H1 (cell line): ENCODE measurements around the gene OSBPL3. TPM values are rescaled to one million over a fixed set of nuclear protein-coding genes. Genes with fewer than 3 reads are reported as not detected.

Experiments used
- CTCF ChIA-PET: fragments of 300-600 bp; sonication (Branson Sonifier 250); formaldehyde crosslinking; loops from one replicate; lab custom pipeline; 2021; ENCODE audit not compliant: partially characterized antibody; lab: Charles Lee
- POLR2A ChIA-PET: fragments of 300-600 bp; sonication (Branson Sonifier 250); formaldehyde crosslinking; loops from one replicate; lab custom pipeline; 2021; ENCODE audit warnings: inconsistent platforms; ENCODE audit not compliant: partially characterized antibody; lab: Charles Lee
- DNase-seq, 2 experiments: peaks; one replicate each; pipeline versions ENCODE4 v3.0.0 to v3.0.0-alpha.2; 2010 to 2022; ENCODE audit warnings: low spot score in 2 of 2, low read depth in 1 of 2, mixed read lengths in 1 of 2
- FAIRE-seq: peaks from 2 replicates; lab custom pipeline; 2011; peaks lifted over from hg19 to GRCh38; lab: Jason Lieb, UNC
- H2AFZ ChIP-seq: 2 replicates; pipeline ENCODE4 v1.8.1; 2012; ENCODE audit warnings: low read length, inconsistent platforms
- H2AK5ac ChIP-seq: 2 replicates; pipeline ENCODE4 v1.6.1; 2013; ENCODE audit warnings: low read depth, low read length
- H2BK120ac ChIP-seq: replicated peaks from 2 replicates; pipeline ENCODE3; 2013; ENCODE audit warnings: low read depth, low read length, inconsistent platforms
- H2BK12ac ChIP-seq: 2 replicates; pipeline ENCODE4 v1.6.1; 2013; ENCODE audit warnings: low read depth, low read length
- H2BK15ac ChIP-seq: 2 replicates; pipeline ENCODE4 v1.6.1; 2013; ENCODE audit warnings: low read length
- H2BK20ac ChIP-seq: 2 replicates; pipeline ENCODE4 v1.6.1; 2013; ENCODE audit warnings: low read length
- H2BK5ac ChIP-seq: 2 replicates; pipeline ENCODE4 v1.6.1; 2013; ENCODE audit warnings: low read depth, low read length
- H3K14ac ChIP-seq: 2 replicates; pipeline ENCODE4 v1.6.1; 2013; ENCODE audit warnings: inconsistent platforms; ENCODE audit not compliant: insufficient read length
- H3K18ac ChIP-seq: 2 replicates; pipeline ENCODE4 v1.6.1; 2013; ENCODE audit warnings: low read length; ENCODE audit errors: extremely low read depth
- H3K23ac ChIP-seq: 2 replicates; pipeline ENCODE4 v1.6.1; 2013; ENCODE audit warnings: inconsistent platforms; ENCODE audit not compliant: insufficient read length
- H3K23me2 ChIP-seq: 2 replicates; pipeline ENCODE4 v1.6.1; 2013; ENCODE audit warnings: low read depth, low read length
- H3K27ac ChIP-seq: 2 replicates; pipeline ENCODE4 v1.6.1; 2011; ENCODE audit warnings: low read depth, low read length, inconsistent platforms
- H3K27me3 ChIP-seq, 4 experiments: replicated peaks in 1 of 4; 1 replicate in 1 of 4; 2 replicates in 3 of 4; pipeline versions ENCODE4 v1.6.1 to v1.8.1; 2011 to 2013; ENCODE audit warnings: low read length in 3 of 4, mild to moderate bottlenecking in 3 of 4, inconsistent platforms in 2 of 4, mixed read lengths in 2 of 4, moderate library complexity in 1 of 4; ENCODE audit not compliant: control insufficient read depth in 3 of 4, insufficient read depth in 3 of 4; ENCODE audit errors: extremely low read depth in 1 of 4
- H3K36me3 ChIP-seq, 4 experiments: 2 replicates each; pipeline versions ENCODE4 v1.6.1 to v1.8.1; 2011 to 2013; ENCODE audit warnings: mild to moderate bottlenecking in 4 of 4, low read length in 3 of 4, moderate library complexity in 2 of 4, control low read depth in 1 of 4, inconsistent platforms in 1 of 4; ENCODE audit not compliant: insufficient read depth in 4 of 4, control insufficient read depth in 2 of 4
- H3K4ac ChIP-seq: replicated peaks from 2 replicates; pipeline ENCODE3; 2013; ENCODE audit warnings: low read length, low read depth, mixed read lengths, inconsistent platforms; ENCODE audit not compliant: insufficient read length
- H3K4me1 ChIP-seq, 4 experiments: replicated peaks in 1 of 4; 1 replicate in 1 of 4; 2 replicates in 3 of 4; pipeline versions ENCODE4 v1.6.1 to v1.8.1; 2011 to 2013; ENCODE audit warnings: low read length in 3 of 4, inconsistent platforms in 2 of 4, mixed read lengths in 1 of 4; ENCODE audit not compliant: insufficient read depth in 4 of 4, control insufficient read depth in 3 of 4
- H3K4me2 ChIP-seq, 2 experiments: 2 replicates each; pipeline versions ENCODE4 v1.6.1 to v1.8.1; 2011 to 2013; ENCODE audit warnings: low read depth in 2 of 2, low read length in 2 of 2, control low read depth in 1 of 2, inconsistent platforms in 1 of 2, mild to moderate bottlenecking in 1 of 2; ENCODE audit not compliant: insufficient read depth in 1 of 2
- H3K4me3 ChIP-seq, 4 experiments: fragments of 200-600, 300-600 bp in 1 of 4; sonication (generic), shearing (Covaris generic), sonication (Bioruptor Twin) in 1 of 4; 2 replicates each; pipeline versions ENCODE4 v1.5.1 to v1.8.1; 2011 to 2016; ENCODE audit warnings: low read length in 4 of 4, low read depth in 3 of 4, control low read depth in 2 of 4, inconsistent platforms in 2 of 4, mild to moderate bottlenecking in 2 of 4, mixed read lengths in 1 of 4, moderate library complexity in 1 of 4; ENCODE audit not compliant: insufficient read depth in 2 of 4; ENCODE audit errors: extremely low read depth in 1 of 4
- H3K56ac ChIP-seq: replicated peaks from 2 replicates; pipeline ENCODE3; 2013; ENCODE audit warnings: low read depth, mild to moderate bottlenecking, mixed read lengths, low read length, inconsistent platforms; ENCODE audit not compliant: insufficient read length
- H3K79me1 ChIP-seq: 2 replicates; pipeline ENCODE4 v1.6.1; 2013; ENCODE audit warnings: low read depth, low read length, control low read depth
- H3K79me2 ChIP-seq, 2 experiments: 2 replicates each; pipeline versions ENCODE4 v1.6.1 to v1.8.1; 2012 to 2013; ENCODE audit warnings: low read length in 2 of 2, mild to moderate bottlenecking in 2 of 2, inconsistent platforms in 1 of 2; ENCODE audit not compliant: insufficient read depth in 2 of 2, control insufficient read depth in 1 of 2
- H3K9ac ChIP-seq, 4 experiments: replicated peaks in 1 of 4; 1 replicate in 1 of 4; 2 replicates in 3 of 4; pipeline versions ENCODE4 v1.6.1 to v1.8.1; 2011 to 2013; ENCODE audit warnings: low read depth in 3 of 4, low read length in 3 of 4, control low read depth in 2 of 4, mild to moderate bottlenecking in 2 of 4, moderate library complexity in 2 of 4, inconsistent platforms in 1 of 4; ENCODE audit errors: extremely low read depth in 1 of 4
- H3K9me3 ChIP-seq, 2 experiments: 2 replicates each; pipeline versions ENCODE4 v1.6.1 to v1.8.1; 2012 to 2013; ENCODE audit warnings: mild to moderate bottlenecking in 2 of 2, moderate library complexity in 2 of 2, control low read depth in 1 of 2, inconsistent platforms in 1 of 2, low read depth in 1 of 2, low read length in 1 of 2, mixed read lengths in 1 of 2; ENCODE audit not compliant: insufficient read depth in 2 of 2
- H4K20me1 ChIP-seq, 2 experiments: replicated peaks in 1 of 2; 2 replicates each; pipeline versions ENCODE3 to v1.8.1; 2011 to 2013; ENCODE audit warnings: inconsistent platforms in 2 of 2, low read length in 2 of 2, mild to moderate bottlenecking in 1 of 2; ENCODE audit not compliant: insufficient read depth in 2 of 2, control insufficient read depth in 1 of 2
- H4K5ac ChIP-seq: 2 replicates; pipeline ENCODE4 v1.6.1; 2013; ENCODE audit warnings: low read length, low read depth, mixed read lengths, inconsistent platforms; ENCODE audit not compliant: insufficient read length
- H4K8ac ChIP-seq: 2 replicates; pipeline ENCODE4 v1.8.0; 2013; ENCODE audit warnings: mild to moderate bottlenecking, moderate library complexity, low read length, inconsistent platforms; ENCODE audit not compliant: insufficient read depth; ENCODE audit errors: extremely low read depth
- H4K91ac ChIP-seq: replicated peaks from 2 replicates; pipeline ENCODE3; 2013; ENCODE audit warnings: low read length, mixed read lengths, inconsistent platforms; ENCODE audit not compliant: insufficient read length
- HDAC6 ChIP-seq: IDR thresholded peaks from one replicate; pipeline ENCODE4 v1.7.1; 2012; ENCODE audit warnings: low read depth, mild to moderate bottlenecking, inconsistent platforms, low read length, moderate library complexity
- MAFK ChIP-seq: IDR thresholded peaks from 2 replicates; pipeline ENCODE4 v1.6.1; 2012; ENCODE audit warnings: low read depth, mild to moderate bottlenecking, improper control_type of control experiment, low read length
- WGBS, 2 experiments: shearing (Covaris generic) in 1 of 2; methylation state at CpG; one replicate each; pipeline versions ENCODE4 v1.1.6 to v1.1.7; 2013 to 2015; ENCODE audit warnings: low lambda C conversion rate in 2 of 2, mixed read lengths in 2 of 2, inconsistent platforms in 1 of 2, low coverage in 1 of 2, missing lambda C conversion rate in 1 of 2; ENCODE audit not compliant: insufficient replicate concordance in 2 of 2, insufficient coverage in 1 of 2, insufficient read length in 1 of 2; ENCODE audit errors: extremely low coverage in 1 of 2, missing lambda C conversion rate in 1 of 2; 5-methylcytosine and 5-hydroxymethylcytosine counted together
- polyA plus RNA-seq, 7 experiments: library from polyadenylated mRNA; depleted of rRNA in 3 of 7; stranded (reverse) in 5 of 7; unstranded in 2 of 7; fragments of >200 nt in 5 of 7; fragments of 200-250 nt in 2 of 7; gene quantifications; 1 replicate in 5 of 7; 2 replicates in 1 of 7; 4 replicates in 1 of 7; pipeline versions ENCODE4 v1.2.1 to v1.2.3, GENCODE V29; 2011 to 2013; ENCODE audit warnings: missing spikeins in 2 of 7, mixed read lengths in 2 of 7
- total RNA-seq: library from RNA; stranded (reverse); fragmentation: NEBNext Ultra II Directional; extraction: Animal tissue kit (Norgen Biotek cat#: 25700); gene quantifications from 2 replicates; pipeline ENCODE4 v1.2.1, GENCODE V29; 2021

OSBPL3 gene
- total and polyA plus RNA-seq, 2 of the 8 experiments (the other 6 are each of a cell fraction or from before 2014, with no cell fraction given), result 2.8 to 13.9 TPM

DNA sequence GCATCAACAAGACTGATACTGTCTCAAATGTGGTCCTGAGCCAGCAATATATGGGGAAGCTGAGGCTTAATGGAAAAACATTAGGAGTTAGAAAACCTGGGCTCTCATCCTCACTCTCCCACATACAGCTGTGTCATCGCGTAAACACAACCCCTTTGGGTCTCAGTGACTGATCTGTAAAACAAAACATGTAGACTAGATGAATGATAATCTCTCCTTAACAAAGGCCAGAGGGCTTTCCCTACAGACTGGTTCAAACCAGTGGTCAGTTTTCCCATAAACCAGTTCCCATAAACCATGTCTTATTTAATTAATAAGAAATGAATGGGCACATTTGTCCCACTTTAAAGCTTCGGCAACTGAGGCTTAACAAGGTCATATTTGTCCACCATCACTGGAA lies 48.1 kb downstream of the OSBPL3 start:
- Histone ChIP-seq H3K23me2 (no peaks in the 10 kb centered on the region), H3K9ac (no peak overlapping the region), H3K56ac (no peak overlapping the region), H3K18ac (no peak overlapping the region; the same call in 1 of the 2 replicates), H3K36me3 (no peaks in the 10 kb centered on the region), H2AK5ac (no peak overlapping the region), H3K79me2 (0 out of 4 replicates have a peak, but pooled peaks cover 0 to 5% of the 10 kb centered on the region in 2 experiments), H4K5ac (no peak overlapping the region), H3K9me3 (no peaks in the 10 kb centered on the region), H3K4me2 (0 out of 4 replicates have a peak overlapping the region, but pooled peaks of 1 of the 2 experiments have one; percentile 10), H3K4me3 (no peak overlapping the region), H3K79me1 (no peaks in the 10 kb centered on the region), H2BK15ac (no peak overlapping the region), H2BK20ac (no peak overlapping the region), H3K14ac (no peak overlapping the region), H2BK12ac (no peak overlapping the region), H3K4me1 (peaks cover 1 to 9% (median 7%) of the 10 kb centered on the region in 4 experiments; a peak in 6 of 7 replicates), H3K23ac (no peak overlapping the region), H2BK5ac (no peak overlapping the region), H2BK120ac (no peak overlapping the region), H4K91ac (no peak overlapping the region), H3K27ac (no peak overlapping the region), H3K27me3 (no peaks in the 10 kb centered on the region), H4K8ac (no peak overlapping the region), H3K4ac (no peak overlapping the region), H2AFZ (no peak overlapping the region), H4K20me1 (no peaks in the 10 kb centered on the region)
- ChIA-PET CTCF (interaction anchor here (0.7 to 1.9 kb wide), 3 partner anchors 9 to 162 kb away, joined by 3 to 5 read pairs (median 3); no protein-coding TSS in a partner anchor), POLR2A (no interaction called here)
- no peak for DNase-seq
- FAIRE-seq, result peak; percentile 69
- 79% methylated on average over 3 of the region's 3 CpGs; no CpG with 5 or more reads in 1 of the 2 experiments for WGBS, 2 experiments
- TF ChIP-seq MAFK, result 0 out of 2 replicates have a peak, but pooled peaks have one; percentile 11
- TF ChIP-seq HDAC6, result no peak
